Breast epithelium (tissue), 4 donors: ENCODE data around the gene CX3CR1. TPM values are rescaled to one million over a fixed set of nuclear protein-coding genes. Genes with fewer than 3 reads are reported as not detected.

Experiments
- DNase-seq, 2 donors: peaks; one replicate each; pipeline ENCODE4 v3.0.0-alpha.2; 2019; ENCODE audit warnings: low spot score in 2 of 2
- H3K27ac ChIP-seq, 2 donors: fragments of 200-600 bp; sonication (generic) in 1 of 2; one replicate each; pipeline ENCODE4 v1.5.1; 2016 to 2019; ENCODE audit warnings: mild to moderate bottlenecking in 1 of 2
- H3K27me3 ChIP-seq, 2 donors: fragments of 200-600 bp; sonication (generic) in 1 of 2; one replicate each; pipeline versions ENCODE4 v1.5.1 to v1.6.0; 2017 to 2019; ENCODE audit warnings: control low read depth in 1 of 2, mild to moderate bottlenecking in 1 of 2
- H3K36me3 ChIP-seq: fragments of 200-600 bp; one replicate; pipeline ENCODE4 v1.5.1; 2019
- H3K4me1 ChIP-seq, 2 donors: fragments of 200-600 bp; sonication (generic); one replicate each; pipeline ENCODE4 v1.5.1; 2016 to 2019; ENCODE audit warnings: control low read depth in 1 of 2
- H3K4me3 ChIP-seq, 3 donors: fragments of 200-600 bp; sonication (generic); 1 replicate in 2 of 3; 2 replicates in 1 of 3; pipeline ENCODE4 v1.5.1; 2016 to 2019; ENCODE audit warnings: mild to moderate bottlenecking in 3 of 3, moderate library complexity in 2 of 3
- H3K9me3 ChIP-seq, 2 donors: fragments of 200-600 bp; sonication (generic) in 1 of 2; one replicate each; pipeline ENCODE4 v1.5.1; 2016 to 2019; ENCODE audit warnings: control low read depth in 1 of 2
- POLR2A ChIP-seq: fragments of 450-650 bp; IDR thresholded peaks from one replicate; pipeline ENCODE4 v1.6.1; 2016; ENCODE audit warnings: antibody characterized with exemption, mild to moderate bottlenecking, moderate library complexity
- POLR2AphosphoS5 ChIP-seq, 3 donors: sonication (generic); formaldehyde crosslinking; IDR thresholded peaks; one replicate each; pipeline ENCODE4 v1.6.1; 2017; ENCODE audit warnings: antibody characterized with exemption in 3 of 3
- intact Hi-C: fragments of 100-400 bp; cut with DNase I; formaldehyde crosslinking; loops from one replicate; pipeline ENCODE4 v1.15.1; 2023; ENCODE audit warnings: low total_unique reads
- total RNA-seq, 3 donors: library from RNA; depleted of rRNA; stranded (reverse); fragments of >200 nt; gene quantifications; one replicate each; pipeline ENCODE4 v1.1.0, GENCODE V29; 2016
- TF ChIP-seq, protein P1 (sequence below), 3 donors: fragments of 450-650 bp; IDR thresholded peaks; one replicate each; pipeline ENCODE4 v1.5.1; 2016 to 2017; ENCODE audit warnings: antibody characterized with exemption in 3 of 3, mild to moderate bottlenecking in 3 of 3, moderate library complexity in 3 of 3

The CX3CR1 gene
- total RNA-seq, 3 donors from 2014 or later, result 0.32 to 2.8 (median 1.3) TPM

DNA sequence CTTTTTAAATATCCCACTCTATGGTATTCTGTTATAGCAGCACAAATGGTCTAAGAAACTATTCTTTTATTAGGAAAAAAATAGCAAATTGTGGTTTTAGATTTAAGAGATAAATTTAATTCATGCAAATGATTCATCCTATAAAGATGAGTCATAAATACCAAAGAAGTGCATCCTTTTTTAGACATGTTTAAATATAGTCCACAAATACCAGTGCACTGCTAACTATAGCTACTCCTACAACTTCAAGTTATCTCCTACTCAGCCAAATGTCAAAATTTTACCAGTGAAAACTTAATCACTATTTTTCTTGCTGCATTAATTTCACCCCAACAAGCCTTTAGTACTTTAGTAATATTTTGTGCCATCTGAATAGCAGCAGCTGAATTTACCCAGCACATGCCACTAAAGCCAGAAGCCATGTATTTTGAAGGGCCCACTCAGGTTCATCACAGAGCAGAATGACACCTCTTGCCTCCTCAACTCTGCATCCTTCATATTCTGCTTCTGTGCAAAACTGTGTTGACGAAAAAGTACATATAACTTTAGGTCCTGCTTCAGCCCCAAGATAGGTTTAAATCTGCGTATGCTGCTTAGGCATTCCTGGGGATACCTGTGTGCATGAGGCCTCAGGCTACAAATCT, 24.9 kb downstream of the CX3CR1 start:
- intact Hi-C loops, result no loop called here
- H3K27ac ChIP-seq, result no peak overlapping the region
- no peak for DNase-seq

DNA sequence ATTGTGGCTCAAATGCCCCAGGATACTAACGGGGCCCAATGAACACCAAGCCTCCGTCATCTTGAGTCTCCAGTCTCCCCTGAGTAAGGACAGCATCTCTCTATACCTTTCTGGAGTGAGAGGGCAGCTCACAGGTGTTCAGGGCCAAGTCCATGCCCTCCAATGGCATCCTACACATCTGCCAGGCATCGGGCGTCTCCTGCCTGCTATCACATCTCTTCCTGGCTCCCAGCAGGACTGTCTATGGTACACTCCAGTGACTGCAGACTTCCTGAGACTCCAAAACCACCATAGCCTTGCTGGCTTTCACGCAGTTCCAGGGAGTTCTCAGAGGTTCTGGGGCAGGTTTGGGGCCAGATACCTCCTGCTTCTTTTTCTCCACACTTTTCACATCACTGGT, 28.3 kb downstream of the CX3CR1 start:
- H3K27ac ChIP-seq, result no peak overlapping the region
- no peak for DNase-seq
- TF ChIP-seq POLR2A (no peak), POLR2AphosphoS5 (IDR thresholded peaks at IDR 0.05) (no peak)
- TF ChIP-seq, protein P1, sequence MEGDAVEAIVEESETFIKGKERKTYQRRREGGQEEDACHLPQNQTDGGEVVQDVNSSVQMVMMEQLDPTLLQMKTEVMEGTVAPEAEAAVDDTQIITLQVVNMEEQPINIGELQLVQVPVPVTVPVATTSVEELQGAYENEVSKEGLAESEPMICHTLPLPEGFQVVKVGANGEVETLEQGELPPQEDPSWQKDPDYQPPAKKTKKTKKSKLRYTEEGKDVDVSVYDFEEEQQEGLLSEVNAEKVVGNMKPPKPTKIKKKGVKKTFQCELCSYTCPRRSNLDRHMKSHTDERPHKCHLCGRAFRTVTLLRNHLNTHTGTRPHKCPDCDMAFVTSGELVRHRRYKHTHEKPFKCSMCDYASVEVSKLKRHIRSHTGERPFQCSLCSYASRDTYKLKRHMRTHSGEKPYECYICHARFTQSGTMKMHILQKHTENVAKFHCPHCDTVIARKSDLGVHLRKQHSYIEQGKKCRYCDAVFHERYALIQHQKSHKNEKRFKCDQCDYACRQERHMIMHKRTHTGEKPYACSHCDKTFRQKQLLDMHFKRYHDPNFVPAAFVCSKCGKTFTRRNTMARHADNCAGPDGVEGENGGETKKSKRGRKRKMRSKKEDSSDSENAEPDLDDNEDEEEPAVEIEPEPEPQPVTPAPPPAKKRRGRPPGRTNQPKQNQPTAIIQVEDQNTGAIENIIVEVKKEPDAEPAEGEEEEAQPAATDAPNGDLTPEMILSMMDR (IDR thresholded peaks at IDR 0.05), result no peak
- no peak overlapping the region for H3K4me3 ChIP-seq
- H3K9me3 ChIP-seq, result no peaks in the 10 kb centered on the region
- H3K27me3 ChIP-seq, result no peaks in the 10 kb centered on the region
- H3K36me3 ChIP-seq, result no peaks in the 10 kb centered on the region
- intact Hi-C loops, result no loop called here
- no peaks in the 10 kb centered on the region for H3K4me1 ChIP-seq

More for the DNA sequence above, 24.9 kb downstream of the CX3CR1 start:
- Histone ChIP-seq H3K4me3 (no peak overlapping the region), H3K36me3 (no peaks in the 10 kb centered on the region), H3K9me3 (no peaks in the 10 kb centered on the region), H3K4me1 (no peaks in the 10 kb centered on the region), H3K27me3 (no peaks in the 10 kb centered on the region)
- TF ChIP-seq POLR2A (no peak), POLR2AphosphoS5 (IDR thresholded peaks at IDR 0.05) (no peak)
- TF ChIP-seq, protein P1 (IDR thresholded peaks at IDR 0.05), result no peak

DNA sequence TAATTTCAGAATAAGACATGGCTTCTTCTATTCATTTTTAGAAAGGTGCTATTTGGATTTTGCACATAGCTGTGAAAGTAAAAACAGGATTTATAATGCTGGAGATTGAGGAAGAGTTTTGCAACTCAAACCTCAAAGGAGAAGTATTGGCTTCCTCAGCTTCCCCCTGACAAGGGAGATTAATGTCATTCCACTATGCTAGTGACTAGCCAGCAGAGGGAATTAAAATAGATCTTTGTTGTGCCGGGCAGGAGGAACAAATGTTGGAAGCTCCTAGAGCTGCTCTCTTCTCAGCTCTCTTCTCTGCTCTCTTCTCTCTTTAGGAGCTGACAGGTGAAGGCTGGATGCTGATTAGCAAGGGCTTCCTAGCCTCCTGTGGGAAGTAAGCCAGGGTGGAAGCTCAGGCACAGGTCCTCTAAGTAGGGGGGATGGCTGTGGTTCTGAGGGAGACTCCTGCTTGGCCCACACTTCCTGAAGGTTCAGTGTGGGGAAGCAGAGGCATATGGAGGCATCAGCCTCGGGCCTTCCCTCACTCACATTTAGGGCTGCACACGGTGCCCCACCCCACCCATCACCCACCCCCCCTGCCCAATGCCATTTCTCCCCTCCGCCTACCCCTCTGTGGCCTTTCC, 29.6 kb downstream of the CX3CR1 start:
- no peaks in the 10 kb centered on the region for H3K9me3 ChIP-seq
- H3K27ac ChIP-seq, result no peak overlapping the region
- intact Hi-C loops, result no loop called here
- no peak overlapping the region for H3K4me3 ChIP-seq
- no peak for DNase-seq
- no peaks in the 10 kb centered on the region for H3K4me1 ChIP-seq
- H3K36me3 ChIP-seq, result no peaks in the 10 kb centered on the region
- TF ChIP-seq, protein P1 (IDR thresholded peaks at IDR 0.05), result no peak
- TF ChIP-seq POLR2AphosphoS5 (IDR thresholded peaks at IDR 0.05), result no peak
- TF ChIP-seq POLR2A, result no peak
- no peaks in the 10 kb centered on the region for H3K27me3 ChIP-seq

DNA sequence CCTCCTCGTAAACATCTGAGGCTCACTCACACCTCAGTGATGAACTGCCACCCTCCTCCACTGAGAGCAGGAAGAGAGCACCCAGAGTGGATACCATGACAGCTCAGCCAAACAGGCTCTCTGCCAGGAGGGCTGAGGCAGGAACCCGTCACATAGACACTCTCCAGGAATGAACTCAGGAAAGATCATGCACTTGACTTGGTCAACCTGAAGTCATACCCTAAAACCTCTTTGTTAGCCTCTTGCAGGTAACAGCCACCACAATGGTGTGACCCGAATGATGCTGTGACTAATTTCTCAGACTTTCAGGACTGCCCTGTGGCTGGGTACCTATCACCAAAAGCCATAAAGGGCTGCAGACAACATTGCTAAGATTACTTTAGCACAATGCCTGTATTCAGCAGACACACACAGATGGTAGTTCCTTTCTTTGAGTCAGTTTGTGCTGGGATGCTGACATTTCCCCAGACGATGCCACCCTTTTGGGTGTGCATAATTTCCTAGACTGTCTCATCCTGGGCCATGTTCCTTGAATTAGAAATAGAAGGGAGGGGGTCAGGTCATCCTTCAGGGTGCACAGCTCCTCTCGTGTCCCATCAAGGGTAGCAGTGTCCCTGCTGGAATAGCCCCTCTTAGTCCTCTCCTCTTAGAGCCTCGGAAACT, 30.3 kb downstream of the CX3CR1 start:
- no peak overlapping the region for H3K27ac ChIP-seq
- H3K27me3 ChIP-seq, result no peaks in the 10 kb centered on the region
- no peak overlapping the region for H3K4me3 ChIP-seq
- H3K9me3 ChIP-seq, result no peaks in the 10 kb centered on the region
- H3K36me3 ChIP-seq, result no peaks in the 10 kb centered on the region
- no peaks in the 10 kb centered on the region for H3K4me1 ChIP-seq
- intact Hi-C loops, result no loop called here
- DNase-seq, result no peak
- TF ChIP-seq, protein P1 (IDR thresholded peaks at IDR 0.05), result no peak
- no peak for TF ChIP-seq POLR2A
- TF ChIP-seq POLR2AphosphoS5 (IDR thresholded peaks at IDR 0.05), result no peak

DNA sequence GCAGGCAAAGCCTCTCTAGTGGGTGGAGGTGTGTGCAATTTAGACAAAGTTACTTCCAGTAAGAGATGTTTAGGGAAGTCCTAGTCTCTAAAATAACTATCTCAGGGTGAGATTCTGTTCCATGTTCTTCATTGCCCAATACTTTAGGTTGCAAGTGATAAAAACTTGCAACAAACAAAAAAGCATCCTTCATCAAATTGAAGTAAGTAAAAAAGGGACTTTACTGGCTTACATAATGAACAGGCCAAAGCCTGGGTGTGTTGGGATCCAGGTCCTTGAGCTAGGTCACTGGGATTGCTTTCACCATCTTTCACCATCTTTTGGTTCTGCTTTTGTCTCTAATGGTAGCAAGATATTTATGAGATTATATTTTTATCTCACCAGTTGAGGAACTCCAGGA, 38.3 kb downstream of the CX3CR1 start:
- H3K27me3 ChIP-seq, result no peaks in the 10 kb centered on the region
- TF ChIP-seq, protein P1 (IDR thresholded peaks at IDR 0.05), result no peak
- TF ChIP-seq POLR2AphosphoS5 (IDR thresholded peaks at IDR 0.05) (no peak), POLR2A (no peak)
- H3K4me1 ChIP-seq, result no peaks in the 10 kb centered on the region
- DNase-seq, result no peak
- intact Hi-C loops, result no loop called here
- H3K27ac ChIP-seq, result no peak overlapping the region
- H3K4me3 ChIP-seq, result no peak overlapping the region
- no peaks in the 10 kb centered on the region for H3K36me3 ChIP-seq
- no peaks in the 10 kb centered on the region for H3K9me3 ChIP-seq
